ENCODE data around the gene UGT1A9.

Gene UGT1A9

DNA sequence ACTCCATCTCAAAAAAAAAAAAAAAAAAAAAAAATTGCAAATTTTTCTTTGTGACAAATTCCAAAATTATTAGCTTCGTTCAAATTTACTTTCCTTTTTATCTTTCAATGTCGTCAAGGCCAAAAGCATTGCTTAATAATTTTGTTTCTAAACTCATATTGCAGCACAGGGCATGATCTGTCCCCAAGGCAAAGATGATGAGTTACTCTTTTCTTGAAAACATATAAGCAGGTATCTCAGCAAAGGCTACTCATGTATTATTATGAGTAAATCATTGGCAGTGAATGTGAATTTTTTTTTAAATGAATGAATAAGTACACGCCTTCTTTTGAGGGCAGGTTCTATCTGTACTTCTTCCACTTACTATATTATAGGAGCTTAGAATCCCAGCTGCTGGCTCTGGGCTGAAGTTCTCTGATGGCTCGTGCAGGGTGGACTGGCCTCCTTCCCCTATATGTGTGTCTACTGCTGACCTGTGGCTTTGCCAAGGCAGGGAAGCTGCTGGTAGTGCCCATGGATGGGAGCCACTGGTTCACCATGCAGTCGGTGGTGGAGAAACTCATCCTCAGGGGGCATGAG is 9.9 kb downstream of the UGT1A9 start, which contains the start of gene UGT1A7:
Gene UGT1A7 (plus strand): TSS at position 381 of the 579 bp plus-strand sequence. CDS start 37 bp downstream, at position 418.
- no peaks in the 10 kb centered on the region for H3K36me3 ChIP-seq
- H3K4me3 ChIP-seq (ENCODE audit: low read depth in 1 of 2, low read length in 1 of 2): no peak within 1 kb of the TSS
- no peaks in the 10 kb centered on the region for H3K9me3 ChIP-seq
- H3K27me3 ChIP-seq: peaks cover 2% of the 10 kb centered on the region
- H3K4me1 ChIP-seq (ENCODE audit: control insufficient read depth in 1 of 2, insufficient read depth in 1 of 2, low read depth in 1 of 2, low read length in 1 of 2): no peaks in the 10 kb centered on the region
- TF ChIP-seq, protein P1, sequence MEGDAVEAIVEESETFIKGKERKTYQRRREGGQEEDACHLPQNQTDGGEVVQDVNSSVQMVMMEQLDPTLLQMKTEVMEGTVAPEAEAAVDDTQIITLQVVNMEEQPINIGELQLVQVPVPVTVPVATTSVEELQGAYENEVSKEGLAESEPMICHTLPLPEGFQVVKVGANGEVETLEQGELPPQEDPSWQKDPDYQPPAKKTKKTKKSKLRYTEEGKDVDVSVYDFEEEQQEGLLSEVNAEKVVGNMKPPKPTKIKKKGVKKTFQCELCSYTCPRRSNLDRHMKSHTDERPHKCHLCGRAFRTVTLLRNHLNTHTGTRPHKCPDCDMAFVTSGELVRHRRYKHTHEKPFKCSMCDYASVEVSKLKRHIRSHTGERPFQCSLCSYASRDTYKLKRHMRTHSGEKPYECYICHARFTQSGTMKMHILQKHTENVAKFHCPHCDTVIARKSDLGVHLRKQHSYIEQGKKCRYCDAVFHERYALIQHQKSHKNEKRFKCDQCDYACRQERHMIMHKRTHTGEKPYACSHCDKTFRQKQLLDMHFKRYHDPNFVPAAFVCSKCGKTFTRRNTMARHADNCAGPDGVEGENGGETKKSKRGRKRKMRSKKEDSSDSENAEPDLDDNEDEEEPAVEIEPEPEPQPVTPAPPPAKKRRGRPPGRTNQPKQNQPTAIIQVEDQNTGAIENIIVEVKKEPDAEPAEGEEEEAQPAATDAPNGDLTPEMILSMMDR (IDR thresholded peaks at IDR 0.05): no peak
- H3K27ac ChIP-seq: no peak within 1 kb of the TSS

DNA sequence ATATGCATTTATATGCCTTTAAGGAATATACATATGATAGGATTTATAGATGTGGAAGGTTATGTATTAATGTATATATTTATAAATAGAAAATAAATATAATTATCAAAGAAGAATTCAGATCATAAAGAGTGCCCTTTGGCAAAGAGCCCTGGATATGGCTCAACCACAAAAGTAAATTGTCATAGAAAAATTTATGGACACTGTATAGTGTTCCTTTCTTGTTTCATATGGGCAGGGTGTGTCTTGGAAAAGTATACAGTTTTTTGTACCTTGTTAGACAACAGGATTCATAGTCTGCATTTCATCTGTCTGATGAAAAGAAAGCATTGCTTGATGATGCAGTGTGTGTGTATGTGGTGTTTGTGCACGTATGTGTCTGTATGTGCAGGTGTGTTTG is 12.9 kb downstream of the UGT1A9 start:
- TF ChIP-seq, protein P1 (IDR thresholded peaks at IDR 0.05): no peak
- Histone ChIP-seq H3K36me3 (no peaks in the 10 kb centered on the region), H3K27me3 (peaks cover 5% of the 10 kb centered on the region), H3K9me3 (no peaks in the 10 kb centered on the region), H3K27ac (no peak overlapping the region), H3K4me1 (ENCODE audit: control insufficient read depth in 1 of 2, insufficient read depth in 1 of 2, low read depth in 1 of 2, low read length in 1 of 2) (no peaks in the 10 kb centered on the region), H3K4me3 (ENCODE audit: low read depth in 1 of 2, low read length in 1 of 2) (no peak overlapping the region)

DNA sequence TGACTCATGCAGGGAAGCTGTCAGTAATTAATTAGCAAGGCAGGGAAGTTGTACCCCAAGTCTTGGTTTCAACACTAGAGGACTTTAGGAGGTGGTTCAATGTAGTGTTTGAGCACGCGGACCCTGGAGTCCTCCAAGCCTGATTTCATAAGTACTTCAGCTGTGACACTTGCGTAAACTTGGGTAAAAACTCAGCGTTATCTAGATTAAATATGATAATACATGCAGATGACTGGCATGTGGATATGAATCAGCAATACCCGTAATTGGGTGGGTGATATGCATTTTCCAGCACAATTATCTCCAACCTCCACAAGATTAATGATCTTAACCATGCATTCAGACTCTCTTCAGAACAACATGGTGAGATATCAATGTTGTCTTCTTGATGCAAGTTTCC is 15.2 kb downstream of the UGT1A9 start:
- TF ChIP-seq, protein P1 (IDR thresholded peaks at IDR 0.05): no peak
- H3K4me3 ChIP-seq (ENCODE audit: low read depth in 1 of 2, low read length in 1 of 2): no peak overlapping the region
- H3K27me3 ChIP-seq: peaks cover 5% of the 10 kb centered on the region

DNA sequence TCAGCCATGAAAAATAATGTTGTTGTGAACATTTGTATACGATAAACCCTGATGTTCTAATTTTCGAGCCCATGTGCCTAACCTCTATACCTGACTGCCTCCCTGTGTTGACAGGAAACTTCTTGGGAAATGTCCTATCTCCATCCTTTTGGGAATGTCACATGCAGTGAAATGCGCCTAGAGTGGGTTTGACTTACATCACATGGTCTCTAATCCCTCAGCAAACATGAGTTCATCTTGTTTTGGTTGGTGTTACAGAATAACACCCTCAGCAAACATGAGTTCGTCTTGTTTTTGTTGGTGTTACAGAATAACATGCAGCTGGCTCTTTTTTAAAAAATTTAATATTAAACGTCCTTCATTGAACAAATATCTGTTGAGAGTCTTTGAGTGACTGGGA is 16.6 kb downstream of the UGT1A9 start:
- H3K9me3 ChIP-seq: no peaks in the 10 kb centered on the region
- TF ChIP-seq, protein P1 (IDR thresholded peaks at IDR 0.05): no peak
- no peaks in the 10 kb centered on the region for H3K4me1 ChIP-seq (ENCODE audit: control insufficient read depth in 1 of 2, insufficient read depth in 1 of 2, low read depth in 1 of 2, low read length in 1 of 2)
- no peak overlapping the region for H3K27ac ChIP-seq
- no peak overlapping the region for H3K4me3 ChIP-seq (ENCODE audit: low read depth in 1 of 2, low read length in 1 of 2)
- H3K36me3 ChIP-seq: no peaks in the 10 kb centered on the region
- peaks cover 5% of the 10 kb centered on the region for H3K27me3 ChIP-seq

More for the DNA sequence above, 15.2 kb downstream of the UGT1A9 start:
- H3K27ac ChIP-seq: no peak overlapping the region
- no peaks in the 10 kb centered on the region for H3K9me3 ChIP-seq
- H3K36me3 ChIP-seq: no peaks in the 10 kb centered on the region
- H3K4me1 ChIP-seq (ENCODE audit: control insufficient read depth in 1 of 2, insufficient read depth in 1 of 2, low read depth in 1 of 2, low read length in 1 of 2): no peaks in the 10 kb centered on the region

DNA sequence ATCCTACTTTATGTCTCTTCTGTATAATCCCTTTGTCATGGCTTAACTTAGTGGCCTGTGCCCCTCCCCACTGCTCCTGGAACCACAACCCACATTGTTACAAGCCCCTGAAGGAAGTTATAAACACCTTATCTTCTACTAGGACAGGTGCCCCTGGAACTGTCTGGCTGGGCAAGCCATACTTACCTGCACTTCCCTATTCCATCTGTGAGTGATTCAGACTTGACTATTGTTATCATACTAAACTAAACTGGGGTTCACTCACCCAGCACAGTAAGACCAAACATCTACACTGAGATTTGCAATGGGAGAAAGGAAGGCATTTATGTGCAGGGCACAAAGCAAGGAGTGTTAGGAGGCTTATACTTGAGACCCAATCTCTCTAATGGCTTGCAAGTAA is 17.3 kb downstream of the UGT1A9 start:
- Histone ChIP-seq H3K36me3 (no peaks in the 10 kb centered on the region), H3K4me3 (ENCODE audit: low read depth in 1 of 2, low read length in 1 of 2) (no peak overlapping the region), H3K27ac (no peak overlapping the region), H3K9me3 (no peaks in the 10 kb centered on the region), H3K4me1 (ENCODE audit: control insufficient read depth in 1 of 2, insufficient read depth in 1 of 2, low read depth in 1 of 2, low read length in 1 of 2) (no peaks in the 10 kb centered on the region), H3K27me3 (peaks cover 5% of the 10 kb centered on the region)
- TF ChIP-seq, protein P1 (IDR thresholded peaks at IDR 0.05): no peak
